ENCODE measurements around the gene ZDHHC24.

DNA sequence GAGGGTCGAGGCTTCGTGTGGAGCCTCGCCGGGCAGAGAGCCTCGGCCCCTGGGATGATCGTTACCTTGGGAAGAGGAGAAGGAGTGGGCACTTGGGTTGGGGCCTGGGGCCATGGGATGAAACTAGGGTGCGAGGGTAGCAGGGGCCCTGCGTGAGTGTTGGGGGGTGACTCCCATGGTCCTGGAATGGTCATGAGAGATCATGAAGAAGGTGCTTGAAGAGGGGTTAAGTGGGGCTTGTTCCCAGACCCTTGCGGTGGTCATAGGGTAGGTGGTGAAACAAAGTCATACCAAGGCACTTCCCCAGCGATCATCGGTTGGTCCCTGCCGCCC is 47.4 kb upstream of the ZDHHC24 start:
- TF ChIP-seq, protein P1, sequence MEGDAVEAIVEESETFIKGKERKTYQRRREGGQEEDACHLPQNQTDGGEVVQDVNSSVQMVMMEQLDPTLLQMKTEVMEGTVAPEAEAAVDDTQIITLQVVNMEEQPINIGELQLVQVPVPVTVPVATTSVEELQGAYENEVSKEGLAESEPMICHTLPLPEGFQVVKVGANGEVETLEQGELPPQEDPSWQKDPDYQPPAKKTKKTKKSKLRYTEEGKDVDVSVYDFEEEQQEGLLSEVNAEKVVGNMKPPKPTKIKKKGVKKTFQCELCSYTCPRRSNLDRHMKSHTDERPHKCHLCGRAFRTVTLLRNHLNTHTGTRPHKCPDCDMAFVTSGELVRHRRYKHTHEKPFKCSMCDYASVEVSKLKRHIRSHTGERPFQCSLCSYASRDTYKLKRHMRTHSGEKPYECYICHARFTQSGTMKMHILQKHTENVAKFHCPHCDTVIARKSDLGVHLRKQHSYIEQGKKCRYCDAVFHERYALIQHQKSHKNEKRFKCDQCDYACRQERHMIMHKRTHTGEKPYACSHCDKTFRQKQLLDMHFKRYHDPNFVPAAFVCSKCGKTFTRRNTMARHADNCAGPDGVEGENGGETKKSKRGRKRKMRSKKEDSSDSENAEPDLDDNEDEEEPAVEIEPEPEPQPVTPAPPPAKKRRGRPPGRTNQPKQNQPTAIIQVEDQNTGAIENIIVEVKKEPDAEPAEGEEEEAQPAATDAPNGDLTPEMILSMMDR (conservative IDR thresholded peaks at IDR 0.05 in 1 of 2, IDR thresholded peaks at IDR 0.05 in 1 of 2; ENCODE audit: low read depth in 1 of 2, low read length in 2 of 2), result no peak
- TF ChIP-seq EZH2 (IDR thresholded peaks at IDR 0.05; ENCODE audit: low read length, missing control alignments), result no peak

All from fibroblast of lung (primary cell).